ENCODE results near the gene ZNF500. TPM values are rescaled to one million over a fixed set of nuclear protein-coding genes. Genes with fewer than 3 reads are reported as not detected.

ZNF500 gene
- total and polyA plus RNA-seq, 4 donors = 7.5 to 14.6 (median 12.2) TPM

GRCh38 chr16:4772351-4772750 lies 5.4 kb upstream of the ZNF500 start:
- TF ChIP-seq CTCF (IDR thresholded peaks at IDR 0.05; ENCODE audit: control extremely low read depth, extremely low read depth) = no peak

DNA sequence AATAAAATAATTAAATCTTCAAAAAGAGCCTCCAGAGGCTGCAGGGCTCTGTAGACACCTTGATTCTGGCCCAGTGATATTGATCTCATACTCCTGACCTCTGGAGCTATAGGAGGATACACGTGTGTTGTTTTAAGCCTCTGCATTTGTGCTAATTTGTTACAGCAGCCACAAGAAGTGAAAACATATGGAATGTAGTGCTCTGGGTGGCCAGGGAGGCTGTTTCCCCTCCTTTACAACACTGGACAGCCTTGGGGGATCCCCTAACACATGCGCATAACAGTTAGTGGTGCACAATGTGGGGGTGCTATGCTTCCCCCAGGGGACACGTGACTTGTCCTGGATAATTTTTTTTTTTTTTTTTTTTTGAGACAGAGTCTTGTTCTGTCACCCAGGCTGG lies 4.7 kb upstream of the ZNF500 start:
- Histone ChIP-seq H3K27ac (ENCODE audit: low read depth in 1 of 2, low read length in 1 of 2) (no peak overlapping the region), H3K4me1 (ENCODE audit: control insufficient read depth in 5 of 5, insufficient read depth in 5 of 5, low read length in 5 of 5) (peaks cover 0 to 10% (median 0%) of the 10 kb centered on the region in 5 donors), H3K36me3 (ENCODE audit: control insufficient read depth in 4 of 4, insufficient read depth in 4 of 4, low read length in 4 of 4) (no peaks in the 10 kb centered on the region), H3K9ac (ENCODE audit: insufficient read depth in 1 of 2, low read length in 2 of 2) (no peak overlapping the region), H3K27me3 (ENCODE audit: control insufficient read depth in 3 of 3, insufficient read depth in 3 of 3, low read length in 2 of 3) (no peaks in the 10 kb centered on the region), H3K4me3 (no peak overlapping the region), H3K9me3 (ENCODE audit: control insufficient read depth in 4 of 4, insufficient read depth in 3 of 4, low read length in 3 of 4) (no peaks in the 10 kb centered on the region)
- ATAC-seq (ENCODE audit: insufficient read depth, low FRiP score) = no peak
- TF ChIP-seq CTCF (IDR thresholded peaks at IDR 0.05; ENCODE audit: control extremely low read depth, extremely low read depth) = no peak
- WGBS, 2 donors = 68 to 69% methylated on average over 3 of the region's 3 CpGs
- no peak for DNase-seq

More at GRCh38 chr16:4772351-4772750, 5.4 kb upstream of the ZNF500 start:
- DNase-seq = no peak
- no peaks in the 10 kb centered on the region for H3K36me3 ChIP-seq (ENCODE audit: control insufficient read depth in 4 of 4, insufficient read depth in 4 of 4, low read length in 4 of 4)
- H3K27ac ChIP-seq (ENCODE audit: low read depth in 1 of 2, low read length in 1 of 2) = no peak overlapping the region
- no peak overlapping the region for H3K9ac ChIP-seq (ENCODE audit: insufficient read depth in 1 of 2, low read length in 2 of 2)
- peaks cover 0 to 8% (median 0%) of the 10 kb centered on the region in 5 donors for H3K4me1 ChIP-seq (ENCODE audit: control insufficient read depth in 5 of 5, insufficient read depth in 5 of 5, low read length in 5 of 5)
- no peak for ATAC-seq (ENCODE audit: insufficient read depth, low FRiP score)
- H3K4me3 ChIP-seq = no peak overlapping the region
- no peaks in the 10 kb centered on the region for H3K9me3 ChIP-seq (ENCODE audit: control insufficient read depth in 4 of 4, insufficient read depth in 3 of 4, low read length in 3 of 4)
- 82 to 91% methylated on average over 5 of the region's 5 CpGs for WGBS, 2 donors
- H3K27me3 ChIP-seq (ENCODE audit: control insufficient read depth in 3 of 3, insufficient read depth in 3 of 3, low read length in 2 of 3) = no peaks in the 10 kb centered on the region

GRCh38 chr16:4769306-4769638 lies 2.3 kb upstream of the ZNF500 start:
- DNase-seq = no peak
- Histone ChIP-seq H3K27me3 (ENCODE audit: control insufficient read depth in 3 of 3, insufficient read depth in 3 of 3, low read length in 2 of 3) (no peaks in the 10 kb centered on the region), H3K27ac (ENCODE audit: low read depth in 1 of 2, low read length in 1 of 2) (no peak overlapping the region), H3K9ac (ENCODE audit: insufficient read depth in 1 of 2, low read length in 2 of 2) (no peak overlapping the region), H3K9me3 (ENCODE audit: control insufficient read depth in 4 of 4, insufficient read depth in 3 of 4, low read length in 3 of 4) (no peaks in the 10 kb centered on the region), H3K36me3 (ENCODE audit: control insufficient read depth in 4 of 4, insufficient read depth in 4 of 4, low read length in 4 of 4) (peaks cover 0 to 5% (median 2%) of the 10 kb centered on the region in 4 donors), H3K4me3 (no peak overlapping the region), H3K4me1 (ENCODE audit: control insufficient read depth in 5 of 5, insufficient read depth in 5 of 5, low read length in 5 of 5) (peaks cover 0 to 20% (median 4%) of the 10 kb centered on the region in 5 donors)
- WGBS, 2 donors = 50 to 65% methylated on average over 7 of the region's 7 CpGs
- ATAC-seq (ENCODE audit: insufficient read depth, low FRiP score) = no peak
- TF ChIP-seq CTCF (IDR thresholded peaks at IDR 0.05; ENCODE audit: control extremely low read depth, extremely low read depth) = no peak
